Measurements from ENCODE around the gene C1QTNF9.

C1QTNF9 gene

DNA sequence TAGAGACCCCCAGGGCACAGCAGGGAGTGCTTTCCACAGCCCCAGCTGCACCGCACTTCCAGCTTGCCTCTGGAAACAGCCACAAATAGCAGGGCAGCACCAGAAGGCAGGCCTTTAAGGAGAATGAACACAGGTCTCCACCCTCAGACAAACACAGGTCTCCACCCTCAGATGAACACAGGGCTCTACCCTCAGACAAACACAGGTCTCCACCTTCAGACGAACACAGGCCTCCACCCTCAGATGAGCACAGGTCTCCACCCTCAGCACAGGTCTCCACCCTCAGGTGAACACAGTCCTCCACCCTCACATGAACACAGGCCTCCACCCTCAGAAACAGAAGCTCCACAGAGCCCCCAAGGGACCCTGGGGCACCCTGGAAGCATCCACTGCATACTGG is 51.7 kb downstream of the C1QTNF9 start:
- POLR2A ChIA-PET: no interaction called here
- H3K27ac ChIP-seq (ENCODE audit: extremely low read depth, low read depth, low read length): no peak overlapping the region
- TF ChIP-seq KLF1 (tag by site-specific recombination; IDR thresholded peaks at IDR 0.05): peak; percentile 65
- TF ChIP-seq ZFP3 (tag by site-specific recombination; IDR thresholded peaks at IDR 0.05; ENCODE audit: low read depth): no peak
- no peaks in the 10 kb centered on the region for H3K36me3 ChIP-seq (ENCODE audit: control insufficient read depth in 2 of 2, insufficient read depth in 1 of 2, low read length in 2 of 2)
- H3K4me1 ChIP-seq (ENCODE audit: control insufficient read depth, insufficient read depth, low read length): no peaks in the 10 kb centered on the region
- no peaks in the 10 kb centered on the region for H3K9me3 ChIP-seq (ENCODE audit: control insufficient read depth, insufficient read depth, low read depth, low read length)
- H3K4me3 ChIP-seq (ENCODE audit: low read depth, low read length): no peak overlapping the region
- CTCF ChIA-PET: no interaction called here

DNA sequence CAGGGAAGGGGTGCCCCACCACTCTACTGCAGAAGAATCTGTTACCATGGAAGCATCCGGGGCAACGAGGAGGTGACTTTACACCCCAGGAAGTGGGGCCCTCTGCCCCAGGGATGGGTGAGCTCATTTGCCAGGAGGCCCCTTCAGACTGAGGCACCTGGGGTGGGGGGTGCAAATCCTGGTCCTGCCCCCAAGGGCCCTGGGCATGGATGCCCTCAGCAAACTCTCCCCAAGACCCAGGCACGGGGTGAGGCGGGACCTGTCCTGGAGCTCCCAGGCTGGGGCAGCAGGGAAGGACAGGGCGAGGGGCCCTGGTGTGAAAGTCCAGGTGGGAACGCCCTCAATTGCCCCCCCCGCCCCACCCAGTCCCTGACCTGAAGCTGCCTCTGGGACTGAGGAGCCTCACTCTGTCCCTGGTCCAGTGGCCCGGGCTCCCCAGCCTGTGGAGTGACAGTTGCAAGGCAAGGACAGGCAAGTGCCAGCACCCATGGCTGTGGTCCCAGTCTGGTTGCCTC is 52.5 kb downstream of the C1QTNF9 start:
- POLR2A ChIA-PET: no interaction called here
- CTCF ChIA-PET: no interaction called here
- Histone ChIP-seq H3K27ac (ENCODE audit: extremely low read depth, low read depth, low read length) (no peak overlapping the region), H3K36me3 (ENCODE audit: control insufficient read depth in 2 of 2, insufficient read depth in 1 of 2, low read length in 2 of 2) (no peaks in the 10 kb centered on the region), H3K4me1 (ENCODE audit: control insufficient read depth, insufficient read depth, low read length) (no peaks in the 10 kb centered on the region), H3K4me3 (ENCODE audit: low read depth, low read length) (no peak overlapping the region), H3K9me3 (ENCODE audit: control insufficient read depth, insufficient read depth, low read depth, low read length) (no peaks in the 10 kb centered on the region)
- TF ChIP-seq ZBTB17 (tag by site-specific recombination; IDR thresholded peaks at IDR 0.05) (no peak), ZNF148 (tag by site-specific recombination; IDR thresholded peaks at IDR 0.05; ENCODE audit: borderline replicate concordance) (no peak), ZNF391 (tag by site-specific recombination; IDR thresholded peaks at IDR 0.05; ENCODE audit: borderline replicate concordance, low read depth) (no peak), SP7 (tag by site-specific recombination; IDR thresholded peaks at IDR 0.05) (no peak), BCL11A (tag by site-specific recombination; IDR thresholded peaks at IDR 0.05; ENCODE audit: low read depth) (no peak), ZBTB1 (tag by site-specific recombination; IDR thresholded peaks at IDR 0.05) (no peak), ZNF621 (tag by site-specific recombination; IDR thresholded peaks at IDR 0.05) (no peak), ZNF677 (tag by site-specific recombination; IDR thresholded peaks at IDR 0.05) (no peak), ZNF416 (tag by site-specific recombination; IDR thresholded peaks at IDR 0.05) (no peak), ZNF324 (tag by site-specific recombination; IDR thresholded peaks at IDR 0.05) (no peak), MEIS1 (CRISPR knock-in tag; IDR thresholded peaks at IDR 0.05; ENCODE audit: borderline replicate concordance) (no peak), MYNN (tag by site-specific recombination; IDR thresholded peaks at IDR 0.05; ENCODE audit: borderline replicate concordance) (no peak), ZNF548 (tag by site-specific recombination; IDR thresholded peaks at IDR 0.05) (no peak), ZNF114 (tag by site-specific recombination; IDR thresholded peaks at IDR 0.05) (no peak)

DNA sequence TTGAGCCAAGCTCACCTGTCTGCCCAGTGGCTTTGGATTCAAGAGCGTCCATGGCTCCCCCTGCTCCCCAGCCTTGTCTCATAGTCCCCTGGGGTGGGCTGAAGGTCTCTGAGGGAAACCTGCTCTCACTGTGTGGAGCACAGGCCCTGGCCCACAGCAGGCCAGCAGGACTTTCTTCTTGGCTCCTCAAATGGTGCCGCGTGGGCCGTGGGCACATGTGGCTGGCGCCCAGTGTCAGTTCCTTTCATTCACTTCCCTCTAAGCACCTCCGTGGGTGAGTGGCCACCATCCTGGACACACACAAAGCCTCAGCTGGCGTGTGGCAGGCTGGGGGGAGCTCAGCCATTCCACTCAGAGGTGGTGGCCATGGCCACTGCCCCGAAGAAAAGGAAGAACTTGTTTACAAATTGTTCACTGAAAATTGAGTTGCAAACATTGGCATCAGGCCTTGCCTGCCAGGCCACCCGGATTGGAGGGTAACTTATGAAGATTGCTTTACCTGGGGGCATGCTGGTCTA is 53.1 kb downstream of the C1QTNF9 start:
- Histone ChIP-seq H3K27ac (ENCODE audit: extremely low read depth, low read depth, low read length) (no peak overlapping the region), H3K4me1 (ENCODE audit: control insufficient read depth, insufficient read depth, low read length) (no peaks in the 10 kb centered on the region), H3K4me3 (ENCODE audit: low read depth, low read length) (no peak overlapping the region), H3K9me3 (ENCODE audit: control insufficient read depth, insufficient read depth, low read depth, low read length) (no peaks in the 10 kb centered on the region), H3K36me3 (ENCODE audit: control insufficient read depth in 2 of 2, insufficient read depth in 1 of 2, low read length in 2 of 2) (no peaks in the 10 kb centered on the region)
- POLR2A ChIA-PET: no interaction called here
- CTCF ChIA-PET: no interaction called here
- TF ChIP-seq, protein P1, sequence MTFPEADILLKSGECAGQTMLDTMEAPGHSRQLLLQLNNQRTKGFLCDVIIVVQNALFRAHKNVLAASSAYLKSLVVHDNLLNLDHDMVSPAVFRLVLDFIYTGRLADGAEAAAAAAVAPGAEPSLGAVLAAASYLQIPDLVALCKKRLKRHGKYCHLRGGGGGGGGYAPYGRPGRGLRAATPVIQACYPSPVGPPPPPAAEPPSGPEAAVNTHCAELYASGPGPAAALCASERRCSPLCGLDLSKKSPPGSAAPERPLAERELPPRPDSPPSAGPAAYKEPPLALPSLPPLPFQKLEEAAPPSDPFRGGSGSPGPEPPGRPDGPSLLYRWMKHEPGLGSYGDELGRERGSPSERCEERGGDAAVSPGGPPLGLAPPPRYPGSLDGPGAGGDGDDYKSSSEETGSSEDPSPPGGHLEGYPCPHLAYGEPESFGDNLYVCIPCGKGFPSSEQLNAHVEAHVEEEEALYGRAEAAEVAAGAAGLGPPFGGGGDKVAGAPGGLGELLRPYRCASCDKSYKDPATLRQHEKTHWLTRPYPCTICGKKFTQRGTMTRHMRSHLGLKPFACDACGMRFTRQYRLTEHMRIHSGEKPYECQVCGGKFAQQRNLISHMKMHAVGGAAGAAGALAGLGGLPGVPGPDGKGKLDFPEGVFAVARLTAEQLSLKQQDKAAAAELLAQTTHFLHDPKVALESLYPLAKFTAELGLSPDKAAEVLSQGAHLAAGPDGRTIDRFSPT (tag by site-specific recombination; IDR thresholded peaks at IDR 0.05): no peak

All from HEK293 (cell line).